Bronchial epithelial cell (primary cell): Measurements from ENCODE around the gene THOC5. TPM values are rescaled to one million over a fixed set of nuclear protein-coding genes. Genes with fewer than 3 reads are reported as not detected.
A peak's percentile ranks its signal among the peaks of the same experiment; 100 is the strongest.
"Not testable (repeated sequence)": the region's sequence is repeated elsewhere in the genome, so short reads cannot be mapped to it uniquely, and the experiment has no call there.

Source experiments
- DNase-seq: peaks from one replicate; pipeline ENCODE4 v3.0.0-alpha.2; 2010; ENCODE audit warnings: low read depth
- FAIRE-seq: peaks from 2 replicates; lab custom pipeline; 2011; peaks lifted over from hg19 to GRCh38; lab: Jason Lieb, UNC
- H3K27me3 ChIP-seq: 2 replicates; pipeline ENCODE4 v1.5.1; 2011; ENCODE audit warnings: low read length; ENCODE audit not compliant: control insufficient read depth, insufficient read depth
- H3K36me3 ChIP-seq: 2 replicates; pipeline ENCODE4 v1.5.1; 2011; ENCODE audit warnings: low read length; ENCODE audit not compliant: control insufficient read depth, insufficient read depth
- H3K4me3 ChIP-seq: 2 replicates; pipeline ENCODE4 v1.5.1; 2011; ENCODE audit warnings: mild to moderate bottlenecking, low read depth, low read length, control low read depth
- CTCF ChIP-seq: IDR thresholded peaks from 2 replicates; pipeline ENCODE4 v1.5.1; 2011; ENCODE audit warnings: mild to moderate bottlenecking, moderate library complexity, low read length, control low read depth, inconsistent platforms; ENCODE audit not compliant: insufficient read depth, severe bottlenecking
- total RNA-seq: library from RNA; depleted of rRNA; stranded (reverse); fragments of >200 nt; gene quantifications from 2 replicates; pipeline ENCODE4 v1.2.1, GENCODE V29; 2014

Gene THOC5
- total RNA-seq, 1 donor from 2014 or later = 43.2 TPM

GRCh38 chr22:29563652-29564460 is 10.3 kb upstream of the THOC5 start:
- H3K4me3 ChIP-seq = no peak overlapping the region
- no peaks in the 10 kb centered on the region for H3K27me3 ChIP-seq
- TF ChIP-seq CTCF = no peak
- FAIRE-seq (peak; percentile 70), DNase-seq (no peak)
- H3K36me3 ChIP-seq = peaks cover 20% of the 10 kb centered on the region

DNA sequence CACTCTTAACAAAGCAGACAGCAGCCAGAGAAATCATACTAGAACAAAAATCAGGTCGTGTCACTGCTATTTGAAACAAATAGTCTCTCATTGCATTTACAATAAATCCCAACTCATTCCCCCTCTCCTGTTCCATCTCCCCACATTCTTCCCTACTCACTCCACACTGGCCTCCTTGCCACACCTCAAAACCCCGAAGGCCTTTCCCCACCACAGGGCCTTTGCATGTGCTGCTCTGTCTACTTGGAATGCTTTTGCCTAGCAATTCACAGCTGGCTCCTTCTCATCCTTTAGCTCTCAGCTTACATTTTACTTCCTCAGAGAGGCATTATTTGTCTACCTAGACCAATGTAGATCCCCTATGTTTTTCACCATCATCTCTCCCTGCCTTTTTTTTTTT is 6.3 kb upstream of the THOC5 start:
- DNase-seq (no peak), FAIRE-seq (no peak)
- Histone ChIP-seq H3K4me3 (no peak overlapping the region), H3K27me3 (no peaks in the 10 kb centered on the region), H3K36me3 (peaks cover 27% of the 10 kb centered on the region)
- TF ChIP-seq CTCF = no peak

- FAIRE-seq (no peak), DNase-seq (no peak)
- TF ChIP-seq CTCF = no peak
- Histone ChIP-seq H3K36me3 (peaks cover 27% of the 10 kb centered on the region), H3K4me3 (no peak overlapping the region), H3K27me3 (no peaks in the 10 kb centered on the region)
These were observed 5.5 kb upstream of the THOC5 start for GRCh38 chr22:29559030-29559429.

- Histone ChIP-seq H3K36me3 (peaks cover 14% of the 10 kb centered on the region), H3K4me3 (no peak overlapping the region), H3K27me3 (no peaks in the 10 kb centered on the region)
- no peak for DNase-seq
- no peak for FAIRE-seq
- no peak for TF ChIP-seq CTCF
These were observed 1.6 kb upstream of the THOC5 start for GRCh38 chr22:29555065-29555644.

- H3K27me3 ChIP-seq, DNase-seq, H3K4me3 ChIP-seq, FAIRE-seq: not testable (repeated sequence)
- H3K36me3 ChIP-seq = peaks cover 15% of the 10 kb centered on the region
These were observed 1.2 kb downstream of the THOC5 start for GRCh38 chr22:29552357-29552756.

GRCh38 chr22:29550005-29550404 is 3.6 kb downstream of the THOC5 start:
- no peak for FAIRE-seq
- TF ChIP-seq CTCF = no peak
- no peaks in the 10 kb centered on the region for H3K27me3 ChIP-seq
- peaks cover 18% of the 10 kb centered on the region for H3K36me3 ChIP-seq
- DNase-seq = no peak
- H3K4me3 ChIP-seq = no peak overlapping the region

DNA sequence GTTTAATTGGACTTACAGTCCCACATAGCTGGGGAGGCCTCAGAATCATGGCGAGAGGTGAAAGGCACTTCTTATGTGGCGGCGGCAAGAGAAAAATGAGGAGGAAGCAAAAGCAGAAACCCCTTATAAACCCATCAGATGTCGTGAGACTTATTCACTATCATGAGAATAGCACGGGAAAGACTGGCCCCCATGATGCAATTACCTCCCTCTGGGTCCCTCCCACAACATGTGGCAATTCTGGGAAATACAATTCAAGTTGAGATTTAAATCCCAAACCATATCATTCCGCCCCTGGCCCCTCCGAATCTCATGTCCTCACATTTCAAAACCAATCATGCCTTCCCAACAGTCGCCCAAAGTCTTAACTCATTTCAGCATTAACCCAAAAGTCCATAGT is 8.5 kb downstream of the THOC5 start:
- not testable (repeated sequence) for DNase-seq, FAIRE-seq, H3K4me3 ChIP-seq, H3K27me3 ChIP-seq
- peaks cover 24% of the 10 kb centered on the region for H3K36me3 ChIP-seq
